Fibroblast of lung (primary cell): Measurements from ENCODE around the gene MLN. TPM values are rescaled to one million over a fixed set of nuclear protein-coding genes. Genes with fewer than 3 reads are reported as not detected.

ENCODE experiments used
- DNase-seq, 2 donors: peaks; one replicate each; pipeline versions ENCODE4 v3.0.0 to v3.0.0-alpha.2; 2010; ENCODE audit warnings: low read depth in 2 of 2
- H2AFZ ChIP-seq: 2 replicates; pipeline ENCODE4 v1.5.1; 2012; ENCODE audit warnings: low read length, control low read depth, inconsistent platforms
- H3K27ac ChIP-seq: 2 replicates; pipeline ENCODE4 v1.5.1; 2011; ENCODE audit warnings: low read length, control low read depth; ENCODE audit not compliant: insufficient read depth
- H3K27me3 ChIP-seq: 2 replicates; pipeline ENCODE4 v1.5.1; 2011; ENCODE audit warnings: mild to moderate bottlenecking, low read length; ENCODE audit not compliant: control insufficient read depth, insufficient read depth
- H3K36me3 ChIP-seq: 2 replicates; pipeline ENCODE4 v1.5.1; 2011; ENCODE audit warnings: low read length; ENCODE audit not compliant: control insufficient read depth, insufficient read depth
- H3K4me1 ChIP-seq: 2 replicates; pipeline ENCODE4 v1.5.1; 2011; ENCODE audit warnings: low read length; ENCODE audit not compliant: control insufficient read depth, insufficient read depth; ENCODE audit errors: extremely low read depth
- H3K4me2 ChIP-seq: 2 replicates; pipeline ENCODE4 v1.5.1; 2011; ENCODE audit warnings: low read length, control low read depth; ENCODE audit not compliant: insufficient read depth; ENCODE audit errors: extremely low read depth
- H3K4me3 ChIP-seq, 4 experiments: fragments of 200-600 bp in 1 of 4; sonication (generic) in 1 of 4; replicated peaks in 1 of 4; 2 replicates each; pipeline ENCODE4 v1.5.1; 2011 to 2016; ENCODE audit warnings: low read length in 4 of 4, low read depth in 3 of 4, mild to moderate bottlenecking in 3 of 4, control low read depth in 2 of 4, inconsistent platforms in 1 of 4, mixed read lengths in 1 of 4; ENCODE audit not compliant: insufficient read depth in 1 of 4; ENCODE audit errors: control extremely low read depth in 1 of 4
- H3K79me2 ChIP-seq: 2 replicates; pipeline ENCODE4 v1.5.1; 2012; ENCODE audit warnings: mild to moderate bottlenecking, low read length, inconsistent platforms; ENCODE audit not compliant: control insufficient read depth, insufficient read depth
- H3K9ac ChIP-seq: 2 replicates; pipeline ENCODE4 v1.5.1; 2011; ENCODE audit warnings: mild to moderate bottlenecking, low read length, control low read depth; ENCODE audit not compliant: insufficient read depth
- H3K9me3 ChIP-seq: 2 replicates; pipeline ENCODE4 v1.5.1; 2012; ENCODE audit warnings: low read depth, low read length; ENCODE audit not compliant: control insufficient read depth, insufficient read depth
- H4K20me1 ChIP-seq: 2 replicates; pipeline ENCODE4 v1.5.1; 2011; ENCODE audit warnings: low read length; ENCODE audit not compliant: control insufficient read depth, insufficient read depth; ENCODE audit errors: extremely low read depth
- EZH2 ChIP-seq: IDR thresholded peaks from 2 replicates; pipeline ENCODE4 v1.5.1; 2012; ENCODE audit warnings: low read length, control low read depth, mild to moderate bottlenecking; ENCODE audit errors: missing control alignments
- polyA plus RNA-seq, 2 donors: library from polyadenylated mRNA; depleted of rRNA in 1 of 2; stranded (reverse) in 1 of 2; unstranded in 1 of 2; fragments of >200 nt; gene quantifications; 2 replicates each; pipeline ENCODE4 v1.2.1, GENCODE V29; 2011 to 2012; ENCODE audit warnings: missing spikeins in 1 of 2
- total RNA-seq: library from RNA; depleted of rRNA; stranded (reverse); fragments of >200 nt; gene quantifications from 2 replicates; pipeline ENCODE4 v1.2.1, GENCODE V29; 2014
- TF ChIP-seq, protein P1 (sequence below), 2 donors: IDR thresholded peaks in 1 of 2; conservative IDR thresholded peaks in 1 of 2; 1 replicate in 1 of 2; 2 replicates in 1 of 2; pipeline ENCODE4 v1.5.1; 2011 to 2012; ENCODE audit warnings: low read length in 2 of 2, control low read depth in 1 of 2, inconsistent platforms in 1 of 2, low read depth in 1 of 2, mild to moderate bottlenecking in 1 of 2

MLN gene
- total and polyA plus RNA-seq, 2 donors (not counting 1 experiment from before 2014, with no cell fraction given), result not detected

DNA sequence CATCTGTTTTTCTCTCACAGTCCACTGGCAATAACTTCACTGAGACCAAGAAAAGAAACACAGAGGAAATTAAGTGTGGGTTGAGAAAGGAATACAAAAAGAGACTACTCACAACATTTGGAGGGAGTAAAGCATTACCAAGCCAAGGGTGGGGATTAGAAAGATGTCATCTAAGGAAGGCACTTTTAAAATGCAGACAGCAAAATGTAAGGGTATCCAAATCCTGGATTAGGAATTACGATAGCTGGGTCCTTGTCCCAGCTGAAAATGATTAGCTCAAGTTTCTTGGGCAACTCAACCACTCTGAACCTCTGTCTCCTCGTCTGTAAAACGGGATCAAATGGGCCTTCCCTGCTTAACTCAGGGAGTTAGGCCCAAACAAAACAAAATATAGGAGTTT lies 17.1 kb downstream of the MLN start:
- Histone ChIP-seq H3K4me3 (peak overlapping the region in 2 of 4 experiments; percentile 72 to 87), H3K4me2 (peak overlapping the region; percentile 97), H3K9me3 (no peaks in the 10 kb centered on the region), H3K36me3 (peaks cover 12% of the 10 kb centered on the region), H4K20me1 (no peaks in the 10 kb centered on the region), H3K4me1 (peaks cover 9% of the 10 kb centered on the region), H3K27ac (peak overlapping the region; percentile 89), H3K79me2 (peaks cover 42% of the 10 kb centered on the region), H3K27me3 (no peaks in the 10 kb centered on the region), H2AFZ (no peak overlapping the region), H3K9ac (no peak overlapping the region)
- DNase-seq, result no peak
- no peak for TF ChIP-seq EZH2
- TF ChIP-seq, protein P1, sequence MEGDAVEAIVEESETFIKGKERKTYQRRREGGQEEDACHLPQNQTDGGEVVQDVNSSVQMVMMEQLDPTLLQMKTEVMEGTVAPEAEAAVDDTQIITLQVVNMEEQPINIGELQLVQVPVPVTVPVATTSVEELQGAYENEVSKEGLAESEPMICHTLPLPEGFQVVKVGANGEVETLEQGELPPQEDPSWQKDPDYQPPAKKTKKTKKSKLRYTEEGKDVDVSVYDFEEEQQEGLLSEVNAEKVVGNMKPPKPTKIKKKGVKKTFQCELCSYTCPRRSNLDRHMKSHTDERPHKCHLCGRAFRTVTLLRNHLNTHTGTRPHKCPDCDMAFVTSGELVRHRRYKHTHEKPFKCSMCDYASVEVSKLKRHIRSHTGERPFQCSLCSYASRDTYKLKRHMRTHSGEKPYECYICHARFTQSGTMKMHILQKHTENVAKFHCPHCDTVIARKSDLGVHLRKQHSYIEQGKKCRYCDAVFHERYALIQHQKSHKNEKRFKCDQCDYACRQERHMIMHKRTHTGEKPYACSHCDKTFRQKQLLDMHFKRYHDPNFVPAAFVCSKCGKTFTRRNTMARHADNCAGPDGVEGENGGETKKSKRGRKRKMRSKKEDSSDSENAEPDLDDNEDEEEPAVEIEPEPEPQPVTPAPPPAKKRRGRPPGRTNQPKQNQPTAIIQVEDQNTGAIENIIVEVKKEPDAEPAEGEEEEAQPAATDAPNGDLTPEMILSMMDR (conservative IDR thresholded peaks at IDR 0.05 in 1 of 2, IDR thresholded peaks at IDR 0.05 in 1 of 2; ENCODE audit: low read depth in 1 of 2, low read length in 2 of 2), result no peak

DNA sequence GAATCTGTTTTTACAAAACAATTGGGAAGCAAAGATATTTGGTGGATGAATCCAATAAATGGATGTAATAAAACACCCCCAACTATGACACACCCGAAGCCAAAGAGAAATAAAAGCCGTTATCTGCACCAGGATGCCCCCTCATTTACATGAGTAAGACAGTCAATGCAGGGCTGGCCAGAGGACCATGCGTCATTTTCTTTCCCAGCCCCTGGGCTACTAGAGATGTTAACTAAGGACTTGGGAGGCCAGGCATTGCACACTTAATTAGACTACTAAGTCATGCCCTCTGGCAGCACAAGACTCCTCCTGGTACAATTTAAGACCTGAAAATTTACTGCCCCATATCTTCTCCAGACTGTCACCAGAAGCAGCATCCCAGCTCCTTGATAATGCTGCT lies 18.0 kb downstream of the MLN start:
- Histone ChIP-seq H2AFZ (no peak overlapping the region), H3K9ac (no peak overlapping the region), H3K27ac (no peak overlapping the region)

DNA sequence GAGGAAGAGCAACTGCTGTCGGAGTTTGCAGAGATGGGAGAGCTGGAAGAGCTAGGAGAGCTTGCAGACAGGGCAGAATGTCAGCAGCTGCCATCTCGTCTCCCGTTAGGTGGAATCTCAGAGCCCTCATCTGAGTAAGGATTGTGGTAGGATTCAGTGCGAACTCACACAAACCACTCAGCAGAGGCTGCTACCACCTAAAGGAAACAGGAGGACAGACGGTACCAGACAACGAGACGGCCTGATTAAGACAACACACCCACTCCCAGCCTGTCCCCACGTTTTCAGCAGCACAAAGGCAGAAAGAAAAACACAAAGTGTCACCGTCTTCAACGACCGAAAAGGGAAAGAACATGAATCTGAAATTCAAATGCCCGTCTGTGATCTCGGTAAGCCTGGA lies 19.0 kb downstream of the MLN start:
- Histone ChIP-seq H3K36me3 (peaks cover 20% of the 10 kb centered on the region), H2AFZ (no peak overlapping the region), H3K4me2 (no peak overlapping the region), H4K20me1 (no peaks in the 10 kb centered on the region), H3K27me3 (no peaks in the 10 kb centered on the region), H3K4me3 (no peak overlapping the region), H3K4me1 (peaks cover 12% of the 10 kb centered on the region), H3K9ac (no peak overlapping the region), H3K9me3 (no peaks in the 10 kb centered on the region), H3K79me2 (peaks cover 42% of the 10 kb centered on the region), H3K27ac (no peak overlapping the region)
- TF ChIP-seq EZH2, result no peak
- TF ChIP-seq, protein P1 (conservative IDR thresholded peaks at IDR 0.05 in 1 of 2, IDR thresholded peaks at IDR 0.05 in 1 of 2; ENCODE audit: low read depth in 1 of 2, low read length in 2 of 2), result no peak
- no peak for DNase-seq

More for the DNA sequence above, 18.0 kb downstream of the MLN start:
- H3K9me3 ChIP-seq, result no peaks in the 10 kb centered on the region
- peak in 1 of 2 donors; percentile 84 for DNase-seq
- no peak overlapping the region for H3K4me3 ChIP-seq
- no peaks in the 10 kb centered on the region for H4K20me1 ChIP-seq
- peaks cover 12% of the 10 kb centered on the region for H3K4me1 ChIP-seq
- H3K4me2 ChIP-seq, result peak overlapping the region; percentile 54
- H3K36me3 ChIP-seq, result peaks cover 14% of the 10 kb centered on the region
- H3K79me2 ChIP-seq, result peaks cover 42% of the 10 kb centered on the region
- TF ChIP-seq, protein P1 (conservative IDR thresholded peaks at IDR 0.05 in 1 of 2, IDR thresholded peaks at IDR 0.05 in 1 of 2; ENCODE audit: low read depth in 1 of 2, low read length in 2 of 2), result no peak
- TF ChIP-seq EZH2, result no peak
- H3K27me3 ChIP-seq, result no peaks in the 10 kb centered on the region
